KMS-11 (cell line): Measurements from ENCODE around the gene CCDC59.

ENCODE experiments used
- H2AFZ ChIP-seq: fragments of 200-600 bp; sonication (generic); 2 replicates; pipeline ENCODE4 v1.6.1; 2016; ENCODE audit warnings: antibody characterized with exemption, mixed run types, low read depth
- H3K27ac ChIP-seq: fragments of 200-600 bp; sonication (generic); 2 replicates; pipeline ENCODE4 v1.6.1; 2016; ENCODE audit warnings: mild to moderate bottlenecking, mixed run types
- H3K27me3 ChIP-seq: fragments of 200-600 bp; sonication (generic); 2 replicates; pipeline ENCODE4 v1.6.1; 2017; ENCODE audit warnings: mild to moderate bottlenecking, low read depth, mixed run types, moderate library complexity; ENCODE audit not compliant: insufficient read depth
- H3K36me3 ChIP-seq: fragments of 200-600 bp; sonication (generic); 2 replicates; pipeline ENCODE4 v1.6.1; 2017; ENCODE audit warnings: mild to moderate bottlenecking, mixed run types; ENCODE audit not compliant: insufficient read depth
- H3K4me1 ChIP-seq: fragments of 200-600 bp; sonication (generic); 2 replicates; pipeline ENCODE4 v1.6.1; 2016; ENCODE audit warnings: mild to moderate bottlenecking, low read depth, mixed run types; ENCODE audit not compliant: poor library complexity, severe bottlenecking
- H3K4me2 ChIP-seq: fragments of 200-600 bp; sonication (generic); 2 replicates; pipeline ENCODE4 v1.7.0; 2016; ENCODE audit warnings: mild to moderate bottlenecking, mixed run types
- H3K4me3 ChIP-seq: fragments of 200-600 bp; sonication (generic); IDR thresholded peaks from 2 replicates; pipeline ENCODE4 v1.6.1; 2017; ENCODE audit warnings: low read depth, low read length, mixed read lengths; ENCODE audit not compliant: insufficient read depth
- H3K79me2 ChIP-seq: fragments of 200-600 bp; sonication (generic); 2 replicates; pipeline ENCODE4 v1.6.1; 2016; ENCODE audit warnings: low read depth, mixed run types; ENCODE audit not compliant: insufficient read depth
- H3K9ac ChIP-seq: fragments of 200-600 bp; sonication (generic); 2 replicates; pipeline ENCODE4 v1.6.1; 2016; ENCODE audit warnings: mild to moderate bottlenecking, mixed run types
- H4K20me1 ChIP-seq: fragments of 200-600 bp; sonication (generic); 2 replicates; pipeline ENCODE4 v1.6.1; 2016; ENCODE audit warnings: mild to moderate bottlenecking, mixed run types; ENCODE audit not compliant: insufficient read depth
- TF ChIP-seq, protein P1 (sequence below): fragments of 200-600 bp; sonication (generic); conservative IDR thresholded peaks from 2 replicates; pipeline ENCODE4 v1.6.1; 2017; ENCODE audit warnings: low read depth, mild to moderate bottlenecking, antibody characterized with exemption, low read length, moderate library complexity, mixed read lengths

CCDC59 gene

DNA sequence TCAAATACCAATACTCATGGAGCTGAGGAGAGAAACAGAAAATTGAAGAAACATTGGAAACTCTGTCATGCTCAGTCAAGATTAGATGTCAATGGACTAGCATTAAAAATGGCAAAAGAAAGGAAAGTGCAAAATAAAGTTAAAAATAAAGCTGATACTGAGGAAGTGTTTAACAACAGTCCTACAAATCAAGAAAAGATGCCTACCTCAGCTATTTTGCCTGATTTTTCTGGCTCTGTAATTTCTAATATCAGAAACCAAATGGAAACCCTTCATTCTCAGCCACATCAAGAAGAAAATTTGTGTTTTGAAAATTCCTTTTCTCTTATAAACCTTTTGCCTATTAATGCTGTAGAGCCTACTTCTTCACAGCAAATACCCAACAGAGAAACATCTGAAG lies 40.7 kb upstream of the CCDC59 start:
- no peaks in the 10 kb centered on the region for H3K79me2 ChIP-seq
- no peaks in the 10 kb centered on the region for H3K27me3 ChIP-seq
- no peak overlapping the region for H2AFZ ChIP-seq

GRCh38 chr12:82383930-82384552 lies 25.9 kb upstream of the CCDC59 start:
- H4K20me1 ChIP-seq: no peaks in the 10 kb centered on the region
- no peaks in the 10 kb centered on the region for H3K27me3 ChIP-seq
- H3K27ac ChIP-seq: no peak overlapping the region
- no peaks in the 10 kb centered on the region for H3K4me1 ChIP-seq
- H3K4me2 ChIP-seq: no peak overlapping the region
- H3K4me3 ChIP-seq: no peak overlapping the region
- TF ChIP-seq, protein P1, sequence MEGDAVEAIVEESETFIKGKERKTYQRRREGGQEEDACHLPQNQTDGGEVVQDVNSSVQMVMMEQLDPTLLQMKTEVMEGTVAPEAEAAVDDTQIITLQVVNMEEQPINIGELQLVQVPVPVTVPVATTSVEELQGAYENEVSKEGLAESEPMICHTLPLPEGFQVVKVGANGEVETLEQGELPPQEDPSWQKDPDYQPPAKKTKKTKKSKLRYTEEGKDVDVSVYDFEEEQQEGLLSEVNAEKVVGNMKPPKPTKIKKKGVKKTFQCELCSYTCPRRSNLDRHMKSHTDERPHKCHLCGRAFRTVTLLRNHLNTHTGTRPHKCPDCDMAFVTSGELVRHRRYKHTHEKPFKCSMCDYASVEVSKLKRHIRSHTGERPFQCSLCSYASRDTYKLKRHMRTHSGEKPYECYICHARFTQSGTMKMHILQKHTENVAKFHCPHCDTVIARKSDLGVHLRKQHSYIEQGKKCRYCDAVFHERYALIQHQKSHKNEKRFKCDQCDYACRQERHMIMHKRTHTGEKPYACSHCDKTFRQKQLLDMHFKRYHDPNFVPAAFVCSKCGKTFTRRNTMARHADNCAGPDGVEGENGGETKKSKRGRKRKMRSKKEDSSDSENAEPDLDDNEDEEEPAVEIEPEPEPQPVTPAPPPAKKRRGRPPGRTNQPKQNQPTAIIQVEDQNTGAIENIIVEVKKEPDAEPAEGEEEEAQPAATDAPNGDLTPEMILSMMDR: peak; percentile 61
- H3K9ac ChIP-seq: no peak overlapping the region
- H2AFZ ChIP-seq: no peak overlapping the region
- H3K36me3 ChIP-seq: no peaks in the 10 kb centered on the region
- H3K79me2 ChIP-seq: no peaks in the 10 kb centered on the region

More for the DNA sequence above, 40.7 kb upstream of the CCDC59 start:
- no peak overlapping the region for H3K4me3 ChIP-seq
- no peak overlapping the region for H3K27ac ChIP-seq
- H4K20me1 ChIP-seq: no peaks in the 10 kb centered on the region
- no peaks in the 10 kb centered on the region for H3K4me1 ChIP-seq
- TF ChIP-seq, protein P1: no peak
- no peak overlapping the region for H3K4me2 ChIP-seq
- H3K9ac ChIP-seq: no peak overlapping the region
- H3K36me3 ChIP-seq: no peaks in the 10 kb centered on the region

- no peaks in the 10 kb centered on the region for H3K36me3 ChIP-seq
- no peak overlapping the region for H3K9ac ChIP-seq
- no peaks in the 10 kb centered on the region for H3K4me1 ChIP-seq
- H4K20me1 ChIP-seq: no peaks in the 10 kb centered on the region; the same call in 1 of the 2 replicates
- no peak overlapping the region for H2AFZ ChIP-seq
- H3K4me2 ChIP-seq: no peak overlapping the region
- no peaks in the 10 kb centered on the region for H3K79me2 ChIP-seq
- no peak overlapping the region for H3K4me3 ChIP-seq
- no peaks in the 10 kb centered on the region for H3K27me3 ChIP-seq
- TF ChIP-seq, protein P1: no peak
- no peak overlapping the region for H3K27ac ChIP-seq
Observed at GRCh38 chr12:82378997-82379396, 20.8 kb upstream of the CCDC59 start.

DNA sequence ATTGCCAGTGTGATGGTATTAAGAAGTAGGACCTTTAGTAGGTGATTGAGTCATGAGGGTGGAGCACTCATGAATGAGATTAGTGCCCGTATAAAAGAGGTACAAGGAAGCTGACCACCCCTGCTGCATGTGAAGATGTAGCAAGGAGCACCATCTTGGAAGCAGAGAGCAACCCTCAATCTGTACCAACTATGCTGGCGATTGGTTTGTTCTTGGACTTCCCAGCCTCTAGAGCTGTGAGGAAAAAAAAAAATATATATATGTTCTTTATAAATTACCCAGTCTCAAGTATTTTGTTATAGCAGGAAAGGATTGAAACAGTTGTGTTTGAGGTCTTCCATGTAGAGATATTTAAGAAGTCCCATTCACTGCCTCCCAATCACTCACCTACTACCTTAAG lies 17.0 kb upstream of the CCDC59 start:
- Histone ChIP-seq H3K4me3 (no peak overlapping the region), H2AFZ (no peak overlapping the region), H3K27ac (no peak overlapping the region), H3K9ac (no peak overlapping the region), H3K27me3 (no peaks in the 10 kb centered on the region), H3K79me2 (no peaks in the 10 kb centered on the region), H4K20me1 (no peaks in the 10 kb centered on the region; the same call in 1 of the 2 replicates), H3K36me3 (no peaks in the 10 kb centered on the region), H3K4me2 (no peak overlapping the region), H3K4me1 (no peaks in the 10 kb centered on the region)
- TF ChIP-seq, protein P1: no peak
